GM18508 (cell line): Measurements from ENCODE around the gene TMEM150C.

Experiments used
- ATAC-seq: cut with Tn5 transposase; IDR thresholded peaks from one replicate; pipeline ENCODE4 v1.9.1; 2021; ENCODE audit warnings: moderate number of reproducible peaks; ENCODE audit not compliant: insufficient read depth, unreplicated experiment

The TMEM150C gene

GRCh38 chr4:82436130-82436529, 125.7 kb downstream of the TMEM150C start:
- no peak for ATAC-seq

GRCh38 chr4:82434949-82435348, 126.8 kb downstream of the TMEM150C start:
- no peak for ATAC-seq

- ATAC-seq = no peak
Observed at GRCh38 chr4:82433791-82434190, 128.0 kb downstream of the TMEM150C start.
